SU-DHL-6 (cell line): ENCODE measurements around the gene LGALS4.

Experiments
- CTCF ChIP-seq: fragments of 200-600 bp; sonication (generic); IDR thresholded peaks from one replicate; pipeline ENCODE4 v1.5.1; 2017; ENCODE audit warnings: antibody characterized with exemption, mild to moderate bottlenecking, low read length, moderate library complexity; ENCODE audit not compliant: insufficient read depth, poor library complexity, severe bottlenecking
- EZH2phosphoT487 ChIP-seq: fragments of 200-600 bp; sonication (generic), shearing (Covaris generic); conservative IDR thresholded peaks from 2 replicates; pipeline ENCODE4 v1.6.1; 2018; ENCODE audit warnings: mild to moderate bottlenecking, antibody characterized with exemption, low read length, moderate library complexity, mixed read lengths

- TF ChIP-seq CTCF (no peak), EZH2phosphoT487 (no peak)
Measured at GRCh38 chr19:38774181-38774950, 38.4 kb downstream of the LGALS4 start.
